ENCODE measurements around the gene FAM181B.

DNA sequence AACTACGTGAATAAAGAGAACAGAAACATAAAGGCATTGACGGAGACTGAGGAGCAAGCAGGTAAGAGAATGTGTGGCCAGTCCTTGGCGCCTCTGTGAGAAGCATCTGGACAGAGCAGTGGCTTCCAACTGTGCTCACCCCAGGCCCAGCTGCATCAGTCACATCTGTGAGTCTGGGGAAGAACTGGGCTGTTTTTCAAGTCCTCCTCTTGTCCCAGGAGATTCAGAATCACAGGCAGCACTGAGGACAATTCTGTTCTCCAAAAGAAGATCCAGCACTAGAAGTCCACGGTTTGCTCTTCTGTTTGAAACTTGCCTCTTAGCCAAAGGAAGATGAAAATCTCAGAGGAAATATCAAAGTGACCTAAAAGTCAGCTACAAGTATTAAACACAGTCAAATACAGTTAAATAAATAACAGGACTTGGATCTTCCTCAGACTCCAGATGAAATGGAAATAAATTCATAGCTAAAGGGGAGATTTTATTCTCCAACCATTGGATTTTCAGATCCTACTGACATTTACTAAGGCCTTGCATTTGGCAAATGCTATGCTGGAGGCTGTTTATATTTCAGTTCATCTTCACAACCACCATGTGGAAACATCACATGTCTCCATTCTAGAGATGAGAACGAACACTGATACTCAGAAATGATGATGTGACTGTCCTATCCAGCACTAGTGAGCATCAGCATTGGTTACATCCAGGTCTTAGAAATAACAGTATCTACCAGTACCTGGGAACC, 14.1 kb downstream of the FAM181B start:
- TF ChIP-seq, protein P1, sequence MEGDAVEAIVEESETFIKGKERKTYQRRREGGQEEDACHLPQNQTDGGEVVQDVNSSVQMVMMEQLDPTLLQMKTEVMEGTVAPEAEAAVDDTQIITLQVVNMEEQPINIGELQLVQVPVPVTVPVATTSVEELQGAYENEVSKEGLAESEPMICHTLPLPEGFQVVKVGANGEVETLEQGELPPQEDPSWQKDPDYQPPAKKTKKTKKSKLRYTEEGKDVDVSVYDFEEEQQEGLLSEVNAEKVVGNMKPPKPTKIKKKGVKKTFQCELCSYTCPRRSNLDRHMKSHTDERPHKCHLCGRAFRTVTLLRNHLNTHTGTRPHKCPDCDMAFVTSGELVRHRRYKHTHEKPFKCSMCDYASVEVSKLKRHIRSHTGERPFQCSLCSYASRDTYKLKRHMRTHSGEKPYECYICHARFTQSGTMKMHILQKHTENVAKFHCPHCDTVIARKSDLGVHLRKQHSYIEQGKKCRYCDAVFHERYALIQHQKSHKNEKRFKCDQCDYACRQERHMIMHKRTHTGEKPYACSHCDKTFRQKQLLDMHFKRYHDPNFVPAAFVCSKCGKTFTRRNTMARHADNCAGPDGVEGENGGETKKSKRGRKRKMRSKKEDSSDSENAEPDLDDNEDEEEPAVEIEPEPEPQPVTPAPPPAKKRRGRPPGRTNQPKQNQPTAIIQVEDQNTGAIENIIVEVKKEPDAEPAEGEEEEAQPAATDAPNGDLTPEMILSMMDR (conservative IDR thresholded peaks at IDR 0.05 in 1 of 2, IDR thresholded peaks at IDR 0.05 in 1 of 2; ENCODE audit: extremely low read depth in 1 of 2, insufficient read depth in 1 of 2, low read depth in 1 of 2, low read length in 2 of 2), result no peak
- TF ChIP-seq EZH2 (IDR thresholded peaks at IDR 0.05; ENCODE audit: borderline replicate concordance, low read length), result no peak
